A673 (cell line): ENCODE results near the gene IRAK4. TPM values are rescaled to one million over a fixed set of nuclear protein-coding genes. Genes with fewer than 3 reads are reported as not detected.

ENCODE experiments used
- BruUV-seq: library from RNA; stranded (reverse); fragments of 400-500 nt; replicated peaks from 2 replicates; lab custom pipeline; 2021; lab: Mats Ljungman, UMichigan
- CTCF ChIA-PET: fragments of 300-600 bp; sonication (Branson Sonifier 250); formaldehyde crosslinking; loops from one replicate; lab custom pipeline; 2022; ENCODE audit warnings: antibody characterized with exemption; lab: Charles Lee
- POLR2A ChIA-PET: fragments of 300-600 bp; sonication (Branson Sonifier 250); formaldehyde crosslinking; loops from one replicate; lab custom pipeline; 2022; ENCODE audit warnings: antibody characterized with exemption; ENCODE audit not compliant: low non-redundant PET; lab: Charles Lee
- DNase-seq: peaks from one replicate; pipeline ENCODE4 v3.0.0-alpha.2; 2015; ENCODE audit warnings: low spot score
- H3K27ac ChIP-seq: fragments of 200-600 bp; sonication (generic); 2 replicates; pipeline ENCODE4 v1.5.1; 2016; ENCODE audit warnings: mixed run types, low read depth, mild to moderate bottlenecking, mixed read lengths, antibody characterized with exemption, low read length; ENCODE audit not compliant: poor library complexity, severe bottlenecking
- H3K27me3 ChIP-seq: fragments of 200-600 bp; sonication (generic); replicated peaks from 2 replicates; pipeline ENCODE4 v1.6.1; 2017; ENCODE audit warnings: mixed run types, low read depth, mild to moderate bottlenecking, mixed read lengths, antibody characterized with exemption, low read length; ENCODE audit not compliant: insufficient read depth, poor library complexity
- H3K36me3 ChIP-seq: fragments of 200-600 bp; sonication (generic); 2 replicates; pipeline ENCODE4 v1.6.1; 2016; ENCODE audit warnings: mixed run types, mild to moderate bottlenecking, mixed read lengths, antibody characterized with exemption, low read length; ENCODE audit not compliant: insufficient read depth, poor library complexity, severe bottlenecking
- H3K4me1 ChIP-seq: fragments of 200-600 bp; sonication (generic); 2 replicates; pipeline ENCODE4 v1.6.1; 2017; ENCODE audit warnings: mixed run types, mild to moderate bottlenecking, mixed read lengths, antibody characterized with exemption, low read length; ENCODE audit not compliant: insufficient read depth, poor library complexity, severe bottlenecking
- H3K4me3 ChIP-seq: fragments of 200-600 bp; sonication (generic); 2 replicates; pipeline ENCODE4 v1.5.1; 2016; ENCODE audit warnings: low read depth, mixed run types, mild to moderate bottlenecking, mixed read lengths, low read length; ENCODE audit not compliant: poor library complexity, severe bottlenecking
- H3K9me3 ChIP-seq: fragments of 200-600 bp; sonication (generic); 2 replicates; pipeline ENCODE4 v1.6.1; 2016; ENCODE audit warnings: mixed run types, low read depth, mild to moderate bottlenecking, mixed read lengths, antibody characterized with exemption, low read length; ENCODE audit not compliant: poor library complexity, severe bottlenecking
- CTCF ChIP-seq: fragments of 300-800, 200-600 bp; sonication (generic); conservative IDR thresholded peaks from 2 replicates; pipeline ENCODE4 v1.5.1; 2017; ENCODE audit warnings: low read depth, mild to moderate bottlenecking, antibody characterized with exemption, low read length, moderate library complexity, mixed read lengths
- EZH2 ChIP-seq: fragments of 200-600 bp; sonication (generic); IDR thresholded peaks from 2 replicates; pipeline ENCODE4 v1.6.1; 2017; ENCODE audit warnings: borderline replicate concordance, low read depth, mild to moderate bottlenecking, mixed read lengths, antibody characterized with exemption, low read length; ENCODE audit not compliant: poor library complexity, severe bottlenecking
- intact Hi-C: fragments of 100-400 bp; cut with micrococcal nuclease; formaldehyde crosslinking; loops from one replicate; pipeline ENCODE4 v1.10.0; 2022; ENCODE audit not compliant: unreplicated experiment
- total RNA-seq: library from RNA; stranded (reverse); gene quantifications from 2 replicates; pipeline ENCODE4 v1.2.3, GENCODE V29; 2021

The IRAK4 gene
- total RNA-seq, 1 experiment from 2014 or later = 11.3 TPM

GRCh38 chr12:43806737-43807072, 48.0 kb downstream of the IRAK4 start:
- H3K27me3 ChIP-seq = no peaks in the 10 kb centered on the region
- H3K4me3 ChIP-seq = peak overlapping the region; percentile 92
- peaks cover 15% of the 10 kb centered on the region for H3K4me1 ChIP-seq
- TF ChIP-seq EZH2 (no peak), CTCF (no peak)
- no peaks in the 10 kb centered on the region for H3K9me3 ChIP-seq
- BruUV-seq = TSS peak; percentile 90
- intact Hi-C loops = no loop called here
- ChIA-PET POLR2A (no interaction called here), CTCF (no interaction called here)
- DNase-seq = peak; percentile 20
- peak overlapping the region; percentile 97 for H3K27ac ChIP-seq
- H3K36me3 ChIP-seq = peaks cover 7% of the 10 kb centered on the region

GRCh38 chr12:43807386-43807785, 48.6 kb downstream of the IRAK4 start:
- H3K4me3 ChIP-seq = no peak overlapping the region
- BruUV-seq = no TSS peak
- POLR2A ChIA-PET = no interaction called here
- intact Hi-C loops = no loop called here
- H3K27ac ChIP-seq = peak overlapping the region; percentile 97
- DNase-seq = no peak
- CTCF ChIA-PET = no interaction called here
- TF ChIP-seq EZH2 = no peak
- TF ChIP-seq CTCF = no peak
- peaks cover 15% of the 10 kb centered on the region for H3K4me1 ChIP-seq
- no peaks in the 10 kb centered on the region for H3K27me3 ChIP-seq
- peaks cover under 1% of the 10 kb centered on the region for H3K36me3 ChIP-seq
- no peaks in the 10 kb centered on the region for H3K9me3 ChIP-seq

GRCh38 chr12:43812057-43812456, 53.3 kb downstream of the IRAK4 start:
- H3K27me3 ChIP-seq = no peaks in the 10 kb centered on the region
- TF ChIP-seq EZH2 (no peak), CTCF (no peak)
- POLR2A ChIA-PET = no interaction called here
- H3K4me1 ChIP-seq = peaks cover 5% of the 10 kb centered on the region
- no peak for DNase-seq
- H3K9me3 ChIP-seq = no peaks in the 10 kb centered on the region
- H3K36me3 ChIP-seq = no peaks in the 10 kb centered on the region
- CTCF ChIA-PET = no interaction called here
- BruUV-seq = no TSS peak
- intact Hi-C loops = no loop called here
- no peak overlapping the region for H3K4me3 ChIP-seq
- no peak overlapping the region for H3K27ac ChIP-seq
